Measurements from ENCODE around the gene IGSF23.
"Not testable (repeated sequence)": the region's sequence is repeated elsewhere in the genome, so short reads cannot be mapped to it uniquely, and the experiment has no call there.

Gene IGSF23

DNA sequence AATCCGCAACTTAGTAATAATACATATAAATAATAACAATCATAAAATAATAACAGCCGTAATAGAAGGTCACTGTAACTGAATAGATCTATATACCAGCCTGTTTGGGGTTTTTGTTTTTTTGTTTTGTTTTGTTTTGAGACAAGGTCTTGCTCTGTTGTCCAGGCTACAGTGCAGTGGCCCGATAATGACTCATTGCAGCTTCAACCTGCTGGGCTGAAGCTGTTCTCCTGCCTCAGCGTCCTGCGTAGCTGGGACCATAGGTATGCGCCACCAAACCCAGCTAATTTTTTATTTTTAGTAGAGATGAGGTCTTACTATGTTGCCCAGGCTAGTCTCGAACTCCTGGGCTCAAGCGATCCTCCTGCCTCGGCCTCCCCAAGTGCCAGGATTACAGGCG lies 950 bp downstream of the IGSF23 start:
- no peak for DNase-seq (ENCODE audit: low read depth)

DNA sequence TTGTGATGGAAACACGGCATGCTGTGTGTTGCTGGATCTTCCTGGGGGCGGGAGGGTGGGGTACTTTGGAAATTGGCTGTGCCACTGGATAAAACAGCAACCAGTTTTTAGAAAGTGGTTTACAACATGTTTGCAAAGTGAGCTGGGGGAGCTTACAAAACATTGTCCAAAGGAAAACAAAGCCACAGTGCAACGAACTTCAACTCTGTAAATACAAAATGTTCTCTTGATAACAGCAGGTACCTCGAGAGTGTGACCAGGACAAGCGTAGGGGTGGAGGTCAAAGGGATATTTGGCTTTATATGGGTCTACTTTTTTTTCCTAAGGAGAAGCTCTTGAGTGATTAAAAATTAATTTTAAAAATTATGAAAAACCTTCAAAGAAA lies 2.5 kb downstream of the IGSF23 start:
- DNase-seq (ENCODE audit: low read depth) = no peak

DNA sequence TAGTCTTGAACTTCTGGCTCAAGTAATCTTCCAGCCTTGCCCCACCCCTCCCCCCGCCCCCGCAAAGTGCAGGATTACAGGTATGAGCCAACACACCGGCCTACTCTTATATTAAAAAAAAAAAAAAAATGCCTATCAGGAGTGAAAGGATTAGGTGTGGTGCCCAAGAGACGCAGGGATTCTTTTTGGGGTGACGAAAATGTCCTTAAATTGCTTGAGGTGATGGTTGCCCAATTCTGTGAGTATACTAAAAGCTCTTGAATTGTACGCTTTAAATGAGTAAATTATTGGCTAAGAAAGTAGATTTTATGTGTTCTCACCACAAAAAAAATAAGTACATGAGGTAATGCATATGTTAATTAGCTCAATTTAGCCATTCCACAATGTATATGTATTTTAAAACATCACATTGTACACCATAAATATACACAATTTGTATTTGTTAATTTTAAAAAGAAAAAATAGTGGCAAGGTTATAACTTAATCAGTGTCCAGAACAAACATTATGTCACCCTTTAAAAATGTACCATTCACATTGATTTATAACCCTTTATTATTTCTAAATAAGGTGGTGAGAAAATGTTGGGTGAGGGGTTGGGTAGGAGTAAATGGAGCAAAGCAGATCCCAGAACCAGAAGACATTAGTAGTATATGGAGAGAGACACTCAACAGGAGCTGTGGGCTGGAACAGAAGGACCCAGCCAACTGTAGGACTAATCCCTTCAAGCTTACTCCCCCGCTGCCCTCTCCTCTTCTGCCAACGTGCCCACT lies 3.9 kb downstream of the IGSF23 start:
- DNase-seq (ENCODE audit: low read depth) = no peak

DNA sequence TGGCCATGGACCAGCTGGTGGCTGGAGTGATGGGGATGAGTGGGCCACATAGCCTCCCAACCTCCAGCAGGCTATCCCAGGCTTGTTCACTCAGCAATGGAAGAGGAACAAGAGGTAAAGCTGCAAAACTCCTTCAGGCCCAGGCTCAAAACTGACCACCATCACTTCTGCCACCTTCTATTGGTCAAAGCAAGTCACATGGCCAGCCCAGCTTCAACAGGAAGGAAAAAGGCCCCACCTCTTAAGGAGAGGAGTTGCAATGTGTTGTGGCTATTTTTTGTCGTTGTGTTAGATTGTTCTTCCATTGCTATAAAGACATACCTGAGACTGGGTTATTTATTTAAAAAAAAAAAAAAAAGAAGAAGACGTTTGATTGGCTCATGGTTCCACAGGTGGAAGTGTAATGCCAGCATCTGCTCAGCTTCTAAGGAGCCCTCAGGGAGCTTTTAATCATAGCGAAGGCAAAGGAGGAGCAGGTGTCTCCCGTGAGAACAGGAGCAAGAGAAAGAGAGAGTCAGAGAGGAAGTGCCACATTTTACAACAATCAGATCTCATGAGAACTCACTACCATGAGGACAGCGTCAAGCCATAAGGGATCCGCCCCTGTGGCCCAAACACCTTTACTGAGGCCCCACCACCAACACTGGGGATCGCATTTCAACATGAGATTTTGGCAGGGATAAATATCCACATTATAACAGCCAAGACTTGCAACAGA lies 5.4 kb downstream of the IGSF23 start:
- DNase-seq (ENCODE audit: low read depth) = no peak

DNA sequence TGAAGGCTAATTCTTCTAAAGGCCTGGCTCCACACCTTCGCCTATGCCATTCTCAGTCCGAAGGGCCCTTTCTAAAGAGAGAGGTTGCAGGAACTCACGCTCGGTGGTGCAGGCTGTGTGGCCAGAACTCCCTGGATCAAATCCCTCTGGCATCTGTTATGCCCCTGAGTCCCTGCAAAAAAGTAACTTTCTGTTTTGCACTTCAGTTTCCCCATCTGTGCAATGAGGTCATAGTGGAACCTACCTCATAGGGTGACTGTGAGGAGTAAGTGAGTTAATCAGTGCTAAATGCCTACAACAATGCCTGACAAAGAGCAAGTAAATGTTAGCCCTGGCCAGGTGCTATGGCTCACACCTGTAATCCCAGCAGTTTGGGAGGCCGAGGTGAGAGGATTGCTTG lies 7.3 kb downstream of the IGSF23 start:
- DNase-seq (ENCODE audit: low read depth) = no peak

DNA sequence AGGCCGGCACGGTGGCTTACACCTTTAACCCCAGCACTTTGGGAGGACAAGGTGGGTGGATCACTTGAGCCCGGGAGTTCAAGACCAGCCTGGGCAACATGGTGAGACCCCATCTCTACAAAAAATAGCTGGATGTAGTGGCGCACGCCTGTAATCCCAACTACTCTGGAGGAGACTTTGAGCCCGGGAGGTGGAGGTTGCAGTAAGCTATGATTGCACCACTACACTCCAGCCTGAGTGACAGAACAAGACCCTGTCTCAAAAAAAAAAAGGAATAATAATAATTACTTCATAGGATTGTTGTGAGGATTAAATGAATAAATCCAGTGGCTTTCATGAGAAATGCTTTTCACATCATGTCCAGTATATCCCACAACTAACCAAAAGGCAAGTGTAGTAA lies 8.0 kb downstream of the IGSF23 start:
- no peak for DNase-seq (ENCODE audit: low read depth)

DNA sequence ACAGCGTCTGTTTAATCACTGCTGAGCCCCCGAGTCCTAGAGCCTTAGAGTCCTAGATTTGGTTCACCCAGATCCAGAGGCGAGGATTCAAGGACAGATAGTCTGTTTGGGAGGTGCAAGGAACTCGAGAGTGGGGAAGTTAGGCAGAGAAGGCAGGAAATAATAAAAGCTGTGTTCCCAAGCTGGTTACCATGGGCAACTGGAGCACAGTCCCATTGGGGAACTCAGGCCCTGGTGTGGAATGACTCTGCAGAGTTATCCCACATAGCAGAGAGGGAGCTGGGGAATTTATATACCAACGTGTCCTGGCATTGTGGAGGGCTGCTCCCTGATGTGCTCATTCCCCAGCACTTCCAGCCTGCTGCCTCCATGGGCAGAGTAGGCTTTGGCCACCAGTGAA lies 9.7 kb downstream of the IGSF23 start:
- no peak for DNase-seq (ENCODE audit: low read depth)

DNA sequence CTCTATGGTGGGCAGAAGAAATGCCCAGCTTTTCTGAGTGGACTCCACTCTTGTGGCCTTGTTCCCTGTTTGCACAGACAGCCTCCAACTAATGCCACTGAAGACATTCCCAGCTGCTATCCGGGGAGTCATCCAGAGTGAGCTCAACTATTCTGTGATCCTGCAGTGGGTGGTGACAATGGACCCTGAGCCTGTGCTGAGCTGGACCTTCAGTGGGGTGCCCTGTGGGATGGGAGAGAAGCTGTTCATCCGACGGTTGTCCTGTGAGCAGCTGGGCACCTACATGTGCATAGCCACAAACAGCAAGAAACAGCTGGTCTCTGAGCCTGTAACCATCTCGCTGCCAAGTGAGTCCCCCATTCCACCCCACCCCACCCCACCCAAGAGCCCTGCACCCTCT lies 10.3 kb downstream of the IGSF23 start:
- no peak for DNase-seq (ENCODE audit: low read depth)

DNA sequence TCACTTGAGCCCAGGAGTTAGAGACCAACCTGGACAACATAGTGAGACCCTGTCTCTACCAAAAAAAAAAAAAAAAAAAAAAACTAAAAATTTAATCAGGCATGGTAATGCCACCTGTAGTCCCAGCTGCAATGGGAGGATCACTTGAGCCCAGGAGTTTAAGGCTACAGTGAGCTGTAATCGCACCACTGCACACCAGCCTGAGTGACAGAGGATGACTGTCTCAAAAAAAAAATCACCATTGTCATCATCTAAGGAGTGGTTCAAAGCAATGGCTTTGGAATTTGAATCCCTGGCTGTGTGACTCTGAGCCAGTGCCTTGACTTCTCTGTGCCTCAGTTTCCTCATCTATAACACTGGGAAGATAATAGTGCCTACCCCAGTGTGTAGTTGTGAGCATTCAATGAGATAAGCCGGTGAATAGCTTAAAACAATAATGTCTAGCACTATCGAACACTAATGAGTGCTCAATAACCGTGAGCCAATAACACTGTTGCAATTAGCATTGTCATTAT lies 11.5 kb downstream of the IGSF23 start:
- no peak for DNase-seq (ENCODE audit: low read depth)

DNA sequence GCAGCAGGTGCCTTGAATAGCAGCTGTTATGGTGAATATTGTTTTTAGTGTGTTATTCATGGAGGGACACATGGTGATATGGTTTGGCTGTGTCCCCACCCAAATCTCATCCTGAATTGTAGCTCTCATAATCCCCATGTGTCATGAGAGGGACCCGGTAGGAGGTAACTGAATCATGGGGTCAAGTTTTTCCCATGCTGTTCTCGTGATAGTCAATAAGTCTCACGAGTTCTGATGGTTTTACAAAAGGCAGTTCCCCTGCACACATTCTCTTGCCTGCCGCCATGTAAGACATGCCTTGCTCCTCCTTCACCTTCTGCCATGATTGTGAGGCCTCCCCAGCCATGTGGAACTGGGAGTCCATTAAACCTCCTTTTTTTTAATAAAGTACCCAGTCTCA lies 12.3 kb downstream of the IGSF23 start:
- not testable (repeated sequence) for DNase-seq (ENCODE audit: low read depth)

DNA sequence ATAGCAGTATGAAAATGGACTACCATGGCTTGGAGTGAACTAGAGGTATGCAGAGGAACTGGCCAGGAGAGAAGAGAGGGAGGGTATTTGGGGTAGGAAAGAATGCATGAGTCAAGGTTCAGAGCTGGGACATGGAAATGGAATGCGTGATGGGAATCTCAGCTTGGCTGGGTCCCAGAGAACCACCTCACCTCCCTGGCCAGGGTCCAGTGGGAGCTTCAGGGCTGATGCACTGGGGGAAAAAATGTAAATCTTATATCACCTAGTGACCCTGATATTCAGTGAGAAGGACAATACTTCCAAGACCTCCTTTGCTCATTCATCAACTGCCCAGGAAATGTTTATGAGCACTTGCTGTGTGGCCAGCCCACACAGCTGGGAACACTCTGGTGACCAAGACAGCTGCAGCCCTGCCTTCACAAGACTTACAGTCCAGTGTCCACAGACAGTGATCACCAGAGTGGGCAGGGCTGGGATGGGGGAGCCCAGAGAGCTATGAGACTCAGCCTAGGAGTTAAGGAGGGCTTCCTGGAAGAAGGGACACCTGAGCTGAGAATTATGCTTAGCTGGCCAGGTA lies 12.8 kb downstream of the IGSF23 start:
- no peak for DNase-seq (ENCODE audit: low read depth)

DNA sequence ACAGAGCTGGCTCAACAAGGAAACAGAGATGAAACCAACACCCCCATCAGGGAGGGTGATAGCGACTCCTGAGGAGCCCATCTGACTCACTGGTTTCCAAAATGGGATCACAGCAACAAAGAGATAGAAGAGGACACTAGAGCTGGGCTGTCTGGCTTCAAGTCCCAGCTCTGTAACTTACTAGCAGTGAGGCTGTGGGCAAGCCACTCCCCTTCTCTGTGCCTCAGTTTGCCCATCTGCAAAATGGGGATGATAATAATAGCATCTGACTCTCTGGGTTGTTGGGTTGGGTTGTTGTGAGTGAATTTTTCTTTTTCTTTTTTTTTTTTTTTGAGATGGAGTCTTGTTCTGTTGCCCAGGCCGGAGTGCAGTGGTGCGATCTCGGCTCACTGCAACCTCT lies 14.3 kb downstream of the IGSF23 start:
- DNase-seq (ENCODE audit: low read depth) = no peak

DNA sequence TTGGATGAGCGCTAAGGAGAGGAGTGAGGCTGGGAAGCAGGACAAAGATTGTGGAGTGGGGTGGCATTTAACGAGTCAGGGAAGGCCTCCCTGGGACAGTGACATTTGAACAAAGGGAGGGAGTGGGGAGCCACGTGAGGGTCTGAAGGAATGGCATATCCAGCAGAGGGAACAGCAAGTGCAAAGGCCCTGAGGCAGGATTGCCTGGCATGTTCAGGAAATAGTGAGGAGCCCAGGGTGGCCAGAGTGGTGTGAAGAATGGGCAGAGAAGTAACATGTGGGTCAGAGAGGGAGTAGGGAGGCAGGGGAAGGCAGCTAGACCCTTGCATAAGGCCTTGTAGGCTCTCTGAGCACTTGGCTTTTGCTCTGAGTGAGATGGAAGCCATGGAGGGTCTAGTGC lies 15.4 kb downstream of the IGSF23 start:
- DNase-seq (ENCODE audit: low read depth) = no peak

DNA sequence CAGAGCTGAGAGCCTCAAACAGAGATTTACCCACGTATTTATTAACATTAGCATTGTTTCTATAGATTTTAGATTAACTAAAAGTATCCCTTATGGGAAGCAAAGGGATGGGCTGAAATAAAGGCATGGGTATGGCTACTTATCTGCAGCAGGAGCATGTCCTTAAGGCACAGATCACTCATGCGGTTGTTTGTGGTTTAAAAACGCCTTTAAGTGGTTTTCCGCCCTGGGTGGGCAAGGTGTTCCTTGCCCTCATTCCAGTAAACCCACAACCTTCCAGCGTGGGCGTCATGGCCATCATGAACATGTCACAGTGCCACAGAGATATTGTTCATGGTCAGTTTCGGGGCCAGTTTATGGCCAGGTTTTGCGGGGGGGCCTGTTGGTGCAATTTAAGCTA lies 18.2 kb downstream of the IGSF23 start:
- not testable (repeated sequence) for DNase-seq (ENCODE audit: low read depth)

DNA sequence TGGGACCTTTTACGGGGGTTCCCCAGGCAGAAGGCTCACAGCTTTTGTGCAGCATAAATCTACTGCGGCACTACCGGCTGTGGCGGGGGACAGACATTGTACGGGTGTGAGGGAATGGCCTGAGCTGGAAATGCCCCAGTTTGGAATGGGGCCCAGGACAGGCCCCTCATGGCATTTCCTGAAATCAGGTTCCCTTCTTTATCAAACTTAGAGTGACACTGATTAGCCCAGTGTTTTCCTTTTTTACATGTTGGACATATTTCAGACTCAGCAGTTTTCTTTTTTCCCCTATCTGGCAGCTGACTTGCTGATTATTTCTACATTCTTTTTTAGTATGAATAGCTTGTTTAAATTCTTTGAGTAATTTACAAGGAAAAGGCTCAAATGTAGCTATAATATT lies 20.7 kb downstream of the IGSF23 start:
- DNase-seq (ENCODE audit: low read depth) = not testable (repeated sequence)

DNA sequence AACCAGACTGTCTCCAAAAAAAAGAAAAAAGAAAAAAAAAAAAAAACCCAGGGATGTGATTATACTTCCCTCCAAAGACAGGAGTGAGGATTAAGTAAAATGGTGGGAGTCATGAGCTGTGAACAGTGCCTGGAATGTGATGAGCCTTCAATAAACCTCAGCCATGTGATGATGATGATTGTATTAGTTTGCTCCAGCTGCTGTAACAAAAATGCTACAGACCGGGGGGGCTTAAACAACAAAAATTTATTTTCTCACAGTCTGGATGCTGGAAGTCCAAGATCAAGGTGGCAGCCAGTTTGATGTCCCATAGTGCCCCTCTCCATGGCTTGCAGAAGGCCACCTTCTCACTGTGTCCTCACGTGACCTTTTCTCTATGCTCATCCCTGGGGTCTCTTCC lies 21.4 kb downstream of the IGSF23 start:
- no peak for DNase-seq (ENCODE audit: low read depth)

DNA sequence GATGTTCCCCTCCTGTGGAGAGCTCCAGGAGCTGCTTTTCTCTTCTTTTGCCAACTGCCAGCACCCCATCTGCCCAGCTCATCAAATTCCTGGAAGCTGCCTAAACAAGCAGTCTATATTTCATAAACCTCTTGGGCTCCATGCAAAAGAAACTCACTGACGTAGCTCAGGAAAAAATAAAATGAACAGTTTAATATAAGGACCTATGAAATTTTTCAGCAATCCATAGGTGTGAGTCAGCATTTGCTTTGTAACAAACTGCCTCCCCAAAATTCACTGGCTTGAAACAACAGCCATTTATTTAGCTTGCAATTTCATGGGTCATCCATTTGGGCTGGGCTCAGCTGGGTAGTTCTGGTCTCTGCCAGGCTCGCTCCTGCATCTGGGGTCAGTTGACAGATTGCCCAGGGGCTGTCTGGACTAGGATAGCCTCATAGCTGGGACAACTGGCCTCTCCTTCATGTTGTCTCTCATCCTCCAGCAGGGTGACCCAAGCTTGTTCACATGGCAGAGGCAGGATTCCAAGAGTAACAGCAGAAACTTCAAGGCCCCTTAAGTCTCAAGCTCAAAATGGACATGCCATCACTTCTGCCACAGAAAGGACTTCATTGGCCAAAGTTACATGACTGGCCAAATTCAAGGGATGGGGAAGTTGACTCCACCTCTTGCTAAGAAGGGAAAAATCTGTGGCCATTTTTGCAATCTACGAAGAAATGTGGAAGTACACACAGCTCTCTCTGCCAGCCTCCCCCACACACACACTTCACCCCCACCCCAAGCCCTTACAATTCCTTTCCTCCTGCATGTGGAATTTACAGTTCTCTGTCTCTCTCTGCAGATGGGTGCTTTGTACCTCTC lies 22.4 kb downstream of the IGSF23 start:
- DNase-seq (ENCODE audit: low read depth) = no peak

DNA sequence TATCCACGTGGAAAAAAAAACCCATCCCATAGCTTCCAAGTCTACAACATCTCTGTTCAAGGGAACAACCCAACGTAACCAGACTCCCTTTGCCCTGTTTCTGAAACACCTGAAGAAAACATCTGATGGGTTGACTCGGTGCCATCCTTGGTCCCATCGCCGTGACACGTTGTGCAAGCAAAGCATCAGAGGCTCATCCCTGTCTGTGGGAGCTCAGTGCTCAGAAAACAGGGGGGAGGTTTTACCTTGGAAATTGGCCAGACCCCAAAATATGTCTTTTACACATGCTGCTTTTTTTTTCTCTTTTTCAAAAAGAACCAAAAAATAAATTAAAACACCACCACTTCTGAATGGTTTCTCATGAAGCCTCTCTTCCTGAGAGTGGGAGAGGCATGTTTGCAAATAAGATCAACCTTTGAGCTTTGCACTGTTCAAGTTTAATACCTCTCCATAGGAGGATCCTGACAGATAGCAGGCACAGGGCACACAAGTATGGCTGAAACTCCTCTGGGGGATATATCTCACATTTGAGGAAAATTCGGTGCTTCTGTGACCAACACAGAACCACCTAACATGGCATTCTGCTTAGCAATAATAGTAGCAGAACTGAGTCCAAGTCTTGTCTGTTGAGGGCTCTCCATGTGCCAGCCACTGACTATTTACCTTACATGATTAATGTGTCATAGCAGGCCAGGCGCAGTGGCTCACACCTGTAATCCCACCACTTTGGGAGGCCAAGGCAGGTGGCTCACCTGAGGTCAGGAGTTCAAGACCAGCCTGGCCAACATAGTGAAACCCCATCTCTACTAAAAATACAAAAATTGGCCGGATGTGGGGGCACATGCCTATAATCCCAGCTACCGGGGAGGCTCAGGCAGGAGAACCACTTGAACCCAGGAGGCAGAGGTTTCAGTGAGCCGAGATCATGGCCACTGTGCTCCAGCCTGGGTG lies 23.4 kb downstream of the IGSF23 start:
- no peak for DNase-seq (ENCODE audit: low read depth)

DNA sequence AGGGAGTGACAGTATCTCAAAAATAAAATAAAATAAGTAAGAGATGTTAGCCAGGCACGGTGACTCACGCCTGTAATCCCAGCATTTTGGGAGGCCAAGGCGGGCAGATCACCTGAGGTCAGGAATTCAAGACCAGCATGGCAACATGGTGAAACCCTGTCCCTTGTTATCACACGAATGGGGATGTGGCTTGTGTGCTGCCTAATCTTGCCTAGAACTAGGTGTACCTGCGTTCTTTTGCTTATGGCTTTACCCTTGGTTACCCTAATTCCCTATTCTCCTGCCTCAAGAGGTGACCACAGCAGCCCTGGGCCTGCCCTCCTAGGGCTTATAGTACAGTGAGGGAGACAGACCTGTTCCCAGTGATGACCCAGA lies 24.0 kb downstream of the IGSF23 start:
- DNase-seq (ENCODE audit: low read depth) = no peak

DNA sequence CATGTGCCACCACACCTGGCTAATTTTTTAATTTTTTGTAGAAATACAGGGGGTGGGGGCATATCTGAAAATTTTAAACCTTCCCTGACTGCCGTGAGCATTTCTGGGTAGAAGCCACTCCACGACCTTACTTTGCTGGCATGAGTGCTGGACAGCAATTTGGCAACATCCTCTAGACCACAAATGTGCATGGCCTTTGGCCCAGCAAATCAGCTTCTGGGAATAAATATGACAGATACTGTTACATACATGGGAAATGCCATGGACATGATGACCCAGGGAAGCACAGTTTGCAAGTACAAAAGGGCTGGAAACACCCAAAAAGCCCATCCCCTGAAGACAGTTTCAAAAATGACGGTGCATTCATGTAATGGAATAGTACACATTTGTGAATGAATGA lies 27.2 kb downstream of the IGSF23 start:
- no peak for DNase-seq (ENCODE audit: low read depth)
